Measurements from ENCODE around the gene GIMAP2. TPM values are rescaled to one million over a fixed set of nuclear protein-coding genes. Genes with fewer than 3 reads are reported as not detected.

The GIMAP2 gene
- total and polyA plus RNA-seq, 12 donors, result 2.1 to 17.5 (median 4.8) TPM

DNA sequence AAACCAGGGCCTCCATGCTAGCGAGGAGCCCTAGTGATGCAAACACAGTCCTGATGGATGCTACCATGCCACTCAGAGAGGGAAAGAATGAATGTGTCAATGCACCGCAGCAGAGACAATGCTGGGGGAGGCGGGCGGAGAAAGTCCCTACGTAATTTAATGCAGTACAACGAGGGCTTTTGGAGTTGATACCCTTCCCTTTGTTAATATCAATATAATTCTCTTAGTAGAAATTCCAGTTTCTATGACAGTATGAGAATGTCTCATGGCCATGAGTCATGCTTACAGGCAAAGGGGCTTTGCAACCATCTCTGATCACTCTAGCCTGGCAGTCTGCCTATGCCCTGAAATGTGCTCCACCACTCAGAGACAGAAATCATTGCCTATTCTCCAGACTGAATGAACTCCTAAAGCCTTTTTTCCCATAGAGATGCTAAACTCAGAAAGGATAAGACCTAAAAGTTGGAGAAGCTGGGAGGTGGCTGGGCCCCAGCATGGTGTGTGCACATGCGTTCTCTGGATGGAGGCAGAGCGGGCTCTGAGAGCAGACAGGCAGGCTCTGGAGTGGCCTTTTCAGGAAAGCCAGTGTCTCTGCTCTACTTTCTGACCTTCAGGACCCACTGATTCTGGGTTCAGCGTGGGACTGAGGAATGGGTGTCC lies 20.3 kb upstream of the GIMAP2 start:
- 94 to 95% methylated on average over 9 of the region's 9 CpGs for WGBS, 2 donors
- TF ChIP-seq, protein P1, sequence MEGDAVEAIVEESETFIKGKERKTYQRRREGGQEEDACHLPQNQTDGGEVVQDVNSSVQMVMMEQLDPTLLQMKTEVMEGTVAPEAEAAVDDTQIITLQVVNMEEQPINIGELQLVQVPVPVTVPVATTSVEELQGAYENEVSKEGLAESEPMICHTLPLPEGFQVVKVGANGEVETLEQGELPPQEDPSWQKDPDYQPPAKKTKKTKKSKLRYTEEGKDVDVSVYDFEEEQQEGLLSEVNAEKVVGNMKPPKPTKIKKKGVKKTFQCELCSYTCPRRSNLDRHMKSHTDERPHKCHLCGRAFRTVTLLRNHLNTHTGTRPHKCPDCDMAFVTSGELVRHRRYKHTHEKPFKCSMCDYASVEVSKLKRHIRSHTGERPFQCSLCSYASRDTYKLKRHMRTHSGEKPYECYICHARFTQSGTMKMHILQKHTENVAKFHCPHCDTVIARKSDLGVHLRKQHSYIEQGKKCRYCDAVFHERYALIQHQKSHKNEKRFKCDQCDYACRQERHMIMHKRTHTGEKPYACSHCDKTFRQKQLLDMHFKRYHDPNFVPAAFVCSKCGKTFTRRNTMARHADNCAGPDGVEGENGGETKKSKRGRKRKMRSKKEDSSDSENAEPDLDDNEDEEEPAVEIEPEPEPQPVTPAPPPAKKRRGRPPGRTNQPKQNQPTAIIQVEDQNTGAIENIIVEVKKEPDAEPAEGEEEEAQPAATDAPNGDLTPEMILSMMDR (IDR thresholded peaks at IDR 0.05), result no peak
- ATAC-seq, result no peak
- Histone ChIP-seq H3K27ac (peak overlapping the region in 1 of 10 donors; percentile 78), H3K27me3 (no peaks in the 10 kb centered on the region), H3K4me3 (no peak overlapping the region), H3K36me3 (no peaks in the 10 kb centered on the region), H3K9me3 (peaks cover 0 to 10% (median 0%) of the 10 kb centered on the region in 11 donors), H3K4me1 (peaks cover 0 to 47% (median 0%) of the 10 kb centered on the region in 9 donors)
- DNase-seq, result no peak
- intact Hi-C loops (cut with DNase I), result no loop called here

DNA sequence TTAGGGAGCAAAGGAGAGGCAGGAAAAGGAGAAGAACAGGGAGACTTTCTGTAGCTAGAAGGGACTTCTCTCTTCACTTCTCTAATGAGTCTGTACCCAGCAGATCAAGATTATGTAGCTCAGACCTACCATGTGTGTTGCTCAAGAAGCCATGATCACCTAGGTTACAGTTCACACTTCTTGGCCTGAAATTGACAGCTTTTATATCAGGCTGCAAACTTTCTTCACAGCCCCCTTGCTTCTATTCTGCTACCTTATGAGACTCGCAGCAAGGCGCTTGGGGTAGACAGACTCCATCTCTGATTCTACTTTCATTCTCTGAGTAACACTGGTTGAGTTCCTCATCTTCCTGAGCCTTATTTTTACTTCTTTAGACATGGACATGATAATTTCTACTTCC lies 19.6 kb upstream of the GIMAP2 start:
- TF ChIP-seq, protein P1 (IDR thresholded peaks at IDR 0.05), result no peak
- WGBS, 2 donors, result 93 to 97% methylated on average over 2 of the region's 2 CpGs
- H3K27ac ChIP-seq, result peak overlapping the region in 1 of 10 donors; percentile 78
- no peaks in the 10 kb centered on the region for H3K36me3 ChIP-seq
- DNase-seq (no peak), ATAC-seq (peak in 2 of 8 donors; percentile 31 to 39)
- H3K27me3 ChIP-seq, result no peaks in the 10 kb centered on the region
- no peak overlapping the region for H3K4me3 ChIP-seq
- H3K4me1 ChIP-seq, result peaks cover 0 to 47% (median 0%) of the 10 kb centered on the region in 9 donors
- intact Hi-C loops (cut with DNase I), result no loop called here
- H3K9me3 ChIP-seq, result peaks cover 0 to 10% (median 0%) of the 10 kb centered on the region in 11 donors

DNA sequence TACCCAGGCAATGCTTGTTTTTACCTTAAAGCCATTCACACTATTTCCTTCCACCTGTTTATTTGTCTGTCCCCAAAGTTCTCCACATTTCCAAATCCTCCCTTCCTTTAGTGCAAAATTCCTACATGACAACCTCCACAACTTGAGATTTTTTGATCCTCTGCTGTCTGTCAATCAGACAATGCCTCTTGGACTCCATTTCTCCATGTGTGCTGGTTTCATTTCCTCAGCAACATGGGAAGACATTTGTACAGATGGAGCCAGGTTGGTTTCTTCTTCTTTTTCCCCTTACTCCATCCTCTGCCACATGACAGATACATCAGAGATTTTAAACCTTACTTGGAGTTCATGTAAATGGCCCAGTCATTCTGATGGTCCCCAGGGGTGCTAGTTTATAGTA lies 19.1 kb upstream of the GIMAP2 start:
- Histone ChIP-seq H3K36me3 (no peaks in the 10 kb centered on the region), H3K4me1 (peaks cover 0 to 47% (median 0%) of the 10 kb centered on the region in 9 donors), H3K27ac (peak overlapping the region in 2 of 10 donors; percentile 4 to 78), H3K27me3 (no peaks in the 10 kb centered on the region), H3K9me3 (peaks cover 0 to 10% (median 0%) of the 10 kb centered on the region in 11 donors), H3K4me3 (no peak overlapping the region)
- intact Hi-C loops (cut with DNase I), result no loop called here
- no peak for ATAC-seq
- TF ChIP-seq, protein P1 (IDR thresholded peaks at IDR 0.05), result no peak
- DNase-seq, result no peak

DNA sequence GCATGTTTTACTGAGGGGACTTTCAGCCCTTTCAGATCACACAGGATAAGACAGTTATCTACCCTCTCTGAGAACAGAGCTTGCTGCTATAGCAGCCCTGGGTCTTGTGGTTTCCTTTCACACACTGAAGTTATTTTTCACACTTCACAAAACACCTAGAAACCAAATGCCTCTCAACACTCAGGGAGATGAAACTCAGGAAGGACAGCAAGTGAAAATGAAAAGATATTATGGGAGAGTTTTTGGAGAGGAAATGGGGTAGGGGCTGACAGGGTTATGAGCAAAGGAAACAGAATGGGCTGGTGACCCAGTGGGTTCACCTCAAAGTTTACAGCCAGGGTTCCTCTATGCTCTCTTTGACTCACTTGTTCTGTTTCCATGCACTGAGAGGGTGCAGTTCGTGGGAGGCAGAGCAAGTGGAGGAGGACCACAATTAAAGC lies 17.0 kb upstream of the GIMAP2 start:
- TF ChIP-seq, protein P1 (IDR thresholded peaks at IDR 0.05), result no peak
- ATAC-seq (peak in 1 of 8 donors; percentile 19), DNase-seq (no peak)
- H3K4me1 ChIP-seq, result peaks cover 0 to 44% (median 0%) of the 10 kb centered on the region in 9 donors
- H3K27ac ChIP-seq, result peak overlapping the region in 1 of 10 donors; percentile 78
- no peaks in the 10 kb centered on the region for H3K36me3 ChIP-seq
- no peak overlapping the region for H3K4me3 ChIP-seq
- H3K27me3 ChIP-seq, result no peaks in the 10 kb centered on the region
- peaks cover 0 to 10% (median 0%) of the 10 kb centered on the region in 11 donors for H3K9me3 ChIP-seq
- intact Hi-C loops (cut with DNase I), result no loop called here
- WGBS, 2 donors, result 71 to 81% methylated on average over 1 of the region's 1 CpG
